22Rv1 (cell line): ENCODE results near the gene KIF1C.

Experiments used
- H3K27ac ChIP-seq: fragments of 450-650 bp; 2 replicates; pipeline ENCODE4 v1.5.1; 2017
- CTCF ChIP-seq: fragments of 450-650 bp; IDR thresholded peaks from 2 replicates; pipeline ENCODE4 v1.5.1; 2017; ENCODE audit warnings: mild to moderate bottlenecking
- ZFX ChIP-seq: fragments of 450-650 bp; IDR thresholded peaks from 2 replicates; pipeline ENCODE4 v1.6.1; 2017; ENCODE audit warnings: antibody characterized with exemption, borderline replicate concordance

KIF1C gene

GRCh38 chr17:4951486-4951885, 46.3 kb upstream of the KIF1C start:
- peak overlapping the region; percentile 100; the same call in 1 of the 2 replicates for H3K27ac ChIP-seq
- no peak for TF ChIP-seq ZFX
- TF ChIP-seq CTCF: no peak

GRCh38 chr17:4953451-4953961, 44.2 kb upstream of the KIF1C start:
- TF ChIP-seq CTCF: no peak
- TF ChIP-seq ZFX: no peak

GRCh38 chr17:4955091-4955490, 42.7 kb upstream of the KIF1C start:
- H3K27ac ChIP-seq: no peak overlapping the region
- TF ChIP-seq CTCF (no peak), ZFX (no peak)

More at GRCh38 chr17:4953451-4953961, 44.2 kb upstream of the KIF1C start:
- no peak overlapping the region for H3K27ac ChIP-seq

- TF ChIP-seq ZFX: no peak
- TF ChIP-seq CTCF: peak; percentile 37
- no peak overlapping the region for H3K27ac ChIP-seq
These were observed 41.2 kb upstream of the KIF1C start for GRCh38 chr17:4956493-4957061.

GRCh38 chr17:4958102-4958501, 39.6 kb upstream of the KIF1C start:
- TF ChIP-seq CTCF: no peak
- H3K27ac ChIP-seq: 0 out of 2 replicates have a peak overlapping the region, but pooled peaks have one; percentile 13

- no peak overlapping the region for H3K27ac ChIP-seq
These were observed 38.3 kb upstream of the KIF1C start for GRCh38 chr17:4959261-4959965.

More at GRCh38 chr17:4959261-4959965, 38.3 kb upstream of the KIF1C start:
- TF ChIP-seq ZFX (no peak), CTCF (no peak)
